Erythroblast (primary cell): ENCODE measurements around the gene KLC1.

ENCODE experiments used
- GATA1 ChIP-seq: IDR thresholded peaks from 2 replicates; pipeline ENCODE4 v1.6.1; 2011; ENCODE audit warnings: low read depth, mild to moderate bottlenecking, control low read depth, low read length, moderate library complexity
- POLR2A ChIP-seq: IDR thresholded peaks from 2 replicates; pipeline ENCODE4 v1.6.1; 2011; ENCODE audit warnings: mild to moderate bottlenecking, low read length

GRCh38 chr14:103704708-103705107, 75.7 kb downstream of the KLC1 start:
- TF ChIP-seq POLR2A: no peak
- TF ChIP-seq GATA1: no peak
